Mesenchymal stem cell (in vitro differentiated cells and primary cell): Measurements from ENCODE around the gene ZNF552.

Source experiments
- DNase-seq: peaks from one replicate; pipeline ENCODE4 v3.0.0-alpha.2; 2013
- H2AFZ ChIP-seq: one replicate; pipeline ENCODE4 v1.6.1; 2013; ENCODE audit warnings: low read depth, mild to moderate bottlenecking, control low read depth, inconsistent platforms, low read length, moderate library complexity
- H2AK5ac ChIP-seq: 2 replicates; pipeline ENCODE4 v1.6.1; 2013; ENCODE audit warnings: low read length, moderate library complexity, mild to moderate bottlenecking, inconsistent platforms; ENCODE audit not compliant: severe bottlenecking
- H2BK120ac ChIP-seq: one replicate; pipeline ENCODE4 v1.6.1; 2013; ENCODE audit warnings: low read depth, mild to moderate bottlenecking, inconsistent platforms, low read length, moderate library complexity
- H2BK12ac ChIP-seq, 2 experiments: one replicate each; pipeline ENCODE4 v1.6.1; 2013; ENCODE audit warnings: inconsistent platforms in 2 of 2, low read length in 2 of 2, mild to moderate bottlenecking in 2 of 2, moderate library complexity in 2 of 2, control low read depth in 1 of 2
- H2BK15ac ChIP-seq: one replicate; pipeline ENCODE4 v1.6.1; 2013; ENCODE audit warnings: mild to moderate bottlenecking, low read depth, inconsistent platforms; ENCODE audit not compliant: poor library complexity, severe bottlenecking
- H2BK5ac ChIP-seq: 2 replicates; pipeline ENCODE4 v1.6.1; 2013; ENCODE audit warnings: low read depth, mild to moderate bottlenecking, low read length, control low read depth, inconsistent platforms; ENCODE audit not compliant: poor library complexity, severe bottlenecking
- H3K14ac ChIP-seq, 2 experiments: one replicate each; pipeline ENCODE4 v1.6.1; 2013; ENCODE audit warnings: inconsistent platforms in 2 of 2, low read length in 2 of 2, control low read depth in 1 of 2, mild to moderate bottlenecking in 1 of 2, moderate library complexity in 1 of 2
- H3K18ac ChIP-seq, 2 experiments: one replicate each; pipeline ENCODE4 v1.6.1; 2013; ENCODE audit warnings: inconsistent platforms in 2 of 2, low read length in 2 of 2, control low read depth in 1 of 2, low read depth in 1 of 2, mild to moderate bottlenecking in 1 of 2
- H3K23ac ChIP-seq, 2 experiments: one replicate each; pipeline ENCODE4 v1.6.1; 2013; ENCODE audit warnings: inconsistent platforms in 2 of 2, low read length in 2 of 2, mild to moderate bottlenecking in 2 of 2, moderate library complexity in 2 of 2, control low read depth in 1 of 2
- H3K27ac ChIP-seq: 2 replicates; pipeline ENCODE4 v1.5.1; 2013; ENCODE audit warnings: mild to moderate bottlenecking, moderate library complexity, low read length, control low read depth, inconsistent platforms; ENCODE audit not compliant: poor library complexity, severe bottlenecking
- H3K27me3 ChIP-seq, 2 experiments: 2 replicates each; pipeline versions ENCODE4 v1.6.1 to v1.7.0; 2013; ENCODE audit warnings: low read length in 2 of 2, mild to moderate bottlenecking in 2 of 2, moderate library complexity in 2 of 2, control low read depth in 1 of 2, inconsistent platforms in 1 of 2; ENCODE audit not compliant: control insufficient read depth in 1 of 2, insufficient read depth in 1 of 2
- H3K36me3 ChIP-seq, 2 experiments: 2 replicates each; pipeline versions ENCODE4 v1.6.1 to v1.7.0; 2013; ENCODE audit warnings: low read length in 2 of 2, control low read depth in 1 of 2, inconsistent platforms in 1 of 2, low read depth in 1 of 2, mild to moderate bottlenecking in 1 of 2; ENCODE audit not compliant: insufficient read depth in 2 of 2, control insufficient read depth in 1 of 2
- H3K4ac ChIP-seq, 2 experiments: one replicate each; pipeline ENCODE4 v1.6.1; 2013; ENCODE audit warnings: inconsistent platforms in 2 of 2, low read length in 2 of 2, mild to moderate bottlenecking in 2 of 2, moderate library complexity in 2 of 2, control low read depth in 1 of 2, low read depth in 1 of 2
- H3K4me1 ChIP-seq: 2 replicates; pipeline ENCODE4 v1.6.1; 2013; ENCODE audit warnings: low read depth, low read length, control low read depth; ENCODE audit not compliant: control insufficient read depth, insufficient read depth
- H3K4me2 ChIP-seq: 2 replicates; pipeline ENCODE4 v1.6.1; 2013; ENCODE audit warnings: low read length, mild to moderate bottlenecking, inconsistent platforms; ENCODE audit not compliant: poor library complexity, severe bottlenecking
- H3K4me3 ChIP-seq, 2 experiments: 2 replicates each; pipeline versions ENCODE4 v1.5.1 to v1.7.0; 2013; ENCODE audit warnings: low read length in 2 of 2, mild to moderate bottlenecking in 2 of 2, control low read depth in 1 of 2, low read depth in 1 of 2; ENCODE audit not compliant: insufficient read depth in 1 of 2
- H3K79me1 ChIP-seq: replicated peaks from 2 replicates; pipeline ENCODE4 v1.6.1; 2013; ENCODE audit warnings: mild to moderate bottlenecking, control low read depth, low read length, inconsistent platforms; ENCODE audit not compliant: poor library complexity, severe bottlenecking
- H3K9ac ChIP-seq: 2 replicates; pipeline ENCODE4 v1.7.0; 2013; ENCODE audit warnings: mild to moderate bottlenecking, low read length, moderate library complexity
- H3K9me3 ChIP-seq: 2 replicates; pipeline ENCODE4 v1.7.0; 2013; ENCODE audit warnings: mild to moderate bottlenecking, low read length; ENCODE audit not compliant: control insufficient read depth
- H4K8ac ChIP-seq: one replicate; pipeline ENCODE4 v1.6.1; 2013; ENCODE audit warnings: inconsistent platforms, mild to moderate bottlenecking, low read length, moderate library complexity
- H4K91ac ChIP-seq: one replicate; pipeline ENCODE4 v1.6.1; 2013; ENCODE audit warnings: mild to moderate bottlenecking, low read length, inconsistent platforms
- whole genome bisulfite sequencing: methylation state at CpG from one replicate; pipeline ENCODE4 v1.1.7; 2013; ENCODE audit warnings: mixed read lengths; 5-methylcytosine and 5-hydroxymethylcytosine counted together

ZNF552 gene

DNA sequence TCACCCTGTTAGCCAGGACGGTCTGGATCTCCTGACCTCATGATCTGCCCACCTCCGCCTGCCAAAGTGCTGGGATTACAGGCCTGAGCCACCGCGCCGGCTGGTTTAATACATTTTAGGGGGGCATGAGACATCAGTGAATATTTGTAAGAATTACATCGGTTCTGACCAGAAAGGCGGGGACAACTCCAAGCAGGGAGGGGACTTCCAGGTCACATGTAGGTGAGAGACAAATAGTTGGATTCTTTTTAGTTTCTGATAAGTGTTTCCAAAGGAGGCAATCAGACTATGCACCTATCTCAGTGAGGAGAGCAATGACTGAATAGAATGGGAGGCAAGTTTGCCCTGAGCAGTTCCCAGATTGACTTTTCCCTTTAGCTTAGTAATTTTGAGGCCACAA, 3.7 kb upstream of the ZNF552 start:
- no peak overlapping the region for H3K27ac ChIP-seq
- no peak overlapping the region for H2BK5ac ChIP-seq
- no peak overlapping the region for H2AK5ac ChIP-seq
- H3K4ac ChIP-seq: peak overlapping the region in 1 of 2 experiments; percentile 35
- no peak overlapping the region for H2AFZ ChIP-seq
- H2BK12ac ChIP-seq: no peak overlapping the region
- peaks cover 14% of the 10 kb centered on the region for H3K79me1 ChIP-seq
- H2BK15ac ChIP-seq: no peak overlapping the region
- no peak overlapping the region for H3K4me2 ChIP-seq
- peaks cover 12% of the 10 kb centered on the region for H3K4me1 ChIP-seq
- no peak overlapping the region for H4K91ac ChIP-seq
- H3K27me3 ChIP-seq: no peaks in the 10 kb centered on the region
- peak overlapping the region; percentile 98 for H3K9ac ChIP-seq
- peaks cover 6 to 9% of the 10 kb centered on the region in 2 experiments for H3K36me3 ChIP-seq
- WGBS: 89% methylated on average over 7 of the region's 7 CpGs
- no peak overlapping the region for H3K23ac ChIP-seq
- H3K18ac ChIP-seq: no peak overlapping the region
- H3K14ac ChIP-seq: no peak overlapping the region
- H4K8ac ChIP-seq: no peak overlapping the region
- no peak for DNase-seq
- H3K4me3 ChIP-seq: no peak overlapping the region
- no peaks in the 10 kb centered on the region for H3K9me3 ChIP-seq
- H2BK120ac ChIP-seq: no peak overlapping the region

GRCh38 chr19:57817976-57818375, 3.3 kb upstream of the ZNF552 start:
- H2AFZ ChIP-seq: no peak overlapping the region
- H2AK5ac ChIP-seq: no peak overlapping the region
- H2BK5ac ChIP-seq: no peak overlapping the region
- H3K36me3 ChIP-seq: peaks cover 7 to 8% of the 10 kb centered on the region in 2 experiments
- no peak overlapping the region for H3K9ac ChIP-seq
- no peak overlapping the region for H2BK12ac ChIP-seq
- peaks cover 12% of the 10 kb centered on the region for H3K4me1 ChIP-seq
- DNase-seq: no peak
- H3K18ac ChIP-seq: no peak overlapping the region
- H3K23ac ChIP-seq: no peak overlapping the region
- no peak overlapping the region for H3K4me3 ChIP-seq
- no peak overlapping the region for H3K4me2 ChIP-seq
- peaks cover 15% of the 10 kb centered on the region for H3K79me1 ChIP-seq
- H3K4ac ChIP-seq: no peak overlapping the region
- H3K9me3 ChIP-seq: no peaks in the 10 kb centered on the region
- H4K8ac ChIP-seq: no peak overlapping the region
- no peak overlapping the region for H2BK120ac ChIP-seq
- H3K14ac ChIP-seq: no peak overlapping the region
- no peak overlapping the region for H2BK15ac ChIP-seq
- 95% methylated on average over 14 of the region's 14 CpGs for WGBS
- H3K27me3 ChIP-seq: no peaks in the 10 kb centered on the region
- no peak overlapping the region for H4K91ac ChIP-seq
- H3K27ac ChIP-seq: no peak overlapping the region

GRCh38 chr19:57816652-57817051, 1.9 kb upstream of the ZNF552 start:
- H4K8ac ChIP-seq: no peak overlapping the region
- no peak overlapping the region for H3K23ac ChIP-seq
- no peak overlapping the region for H2BK15ac ChIP-seq
- WGBS: 91% methylated on average over 7 of the region's 7 CpGs
- H3K79me1 ChIP-seq: peaks cover 21% of the 10 kb centered on the region
- H4K91ac ChIP-seq: no peak overlapping the region
- H3K4me2 ChIP-seq: no peak overlapping the region
- H3K4me3 ChIP-seq: no peak overlapping the region
- no peak overlapping the region for H3K27ac ChIP-seq
- no peak overlapping the region for H3K9ac ChIP-seq
- no peak overlapping the region for H3K14ac ChIP-seq
- H2BK12ac ChIP-seq: no peak overlapping the region
- no peak overlapping the region for H2AK5ac ChIP-seq
- H2BK120ac ChIP-seq: no peak overlapping the region
- H3K4ac ChIP-seq: no peak overlapping the region
- H3K4me1 ChIP-seq: peaks cover 12% of the 10 kb centered on the region
- no peaks in the 10 kb centered on the region for H3K9me3 ChIP-seq
- no peak overlapping the region for H3K18ac ChIP-seq
- DNase-seq: peak; percentile 30
- no peaks in the 10 kb centered on the region for H3K27me3 ChIP-seq
- peaks cover 5 to 6% of the 10 kb centered on the region in 2 experiments for H3K36me3 ChIP-seq
- H2BK5ac ChIP-seq: no peak overlapping the region
- H2AFZ ChIP-seq: no peak overlapping the region

GRCh38 chr19:57815247-57816075, 748 bp upstream of the ZNF552 start:
- Histone ChIP-seq H2BK120ac (no peak overlapping the region), H4K8ac (peak overlapping the region; percentile 21), H2AK5ac (no peak overlapping the region), H3K4me3 (peak overlapping the region in 1 of 2 experiments; percentile 99), H2BK5ac (no peak overlapping the region), H3K9ac (peak overlapping the region; percentile 95), H3K4me1 (peaks cover 7% of the 10 kb centered on the region), H3K23ac (no peak overlapping the region), H3K27me3 (no peaks in the 10 kb centered on the region), H3K18ac (no peak overlapping the region), H3K79me1 (peaks cover 23% of the 10 kb centered on the region), H2AFZ (no peak overlapping the region), H2BK12ac (peak overlapping the region in 1 of 2 experiments; percentile 30), H3K36me3 (peaks cover 7 to 9% of the 10 kb centered on the region in 2 experiments), H4K91ac (no peak overlapping the region), H2BK15ac (no peak overlapping the region), H3K4me2 (peak overlapping the region; percentile 47), H3K14ac (no peak overlapping the region), H3K27ac (no peak overlapping the region), H3K4ac (no peak overlapping the region), H3K9me3 (no peaks in the 10 kb centered on the region)
- 96% methylated on average over 16 of the region's 17 CpGs for WGBS
- no peak for DNase-seq
